NCI-H128 (cell line): ENCODE results near the gene HOMER2.

Experiments
- DNase-seq: peaks from one replicate; lab custom pipeline; 2025; ENCODE audit not compliant: unreplicated experiment; lab: John Stamatoyannopoulos, UW

Gene HOMER2

DNA sequence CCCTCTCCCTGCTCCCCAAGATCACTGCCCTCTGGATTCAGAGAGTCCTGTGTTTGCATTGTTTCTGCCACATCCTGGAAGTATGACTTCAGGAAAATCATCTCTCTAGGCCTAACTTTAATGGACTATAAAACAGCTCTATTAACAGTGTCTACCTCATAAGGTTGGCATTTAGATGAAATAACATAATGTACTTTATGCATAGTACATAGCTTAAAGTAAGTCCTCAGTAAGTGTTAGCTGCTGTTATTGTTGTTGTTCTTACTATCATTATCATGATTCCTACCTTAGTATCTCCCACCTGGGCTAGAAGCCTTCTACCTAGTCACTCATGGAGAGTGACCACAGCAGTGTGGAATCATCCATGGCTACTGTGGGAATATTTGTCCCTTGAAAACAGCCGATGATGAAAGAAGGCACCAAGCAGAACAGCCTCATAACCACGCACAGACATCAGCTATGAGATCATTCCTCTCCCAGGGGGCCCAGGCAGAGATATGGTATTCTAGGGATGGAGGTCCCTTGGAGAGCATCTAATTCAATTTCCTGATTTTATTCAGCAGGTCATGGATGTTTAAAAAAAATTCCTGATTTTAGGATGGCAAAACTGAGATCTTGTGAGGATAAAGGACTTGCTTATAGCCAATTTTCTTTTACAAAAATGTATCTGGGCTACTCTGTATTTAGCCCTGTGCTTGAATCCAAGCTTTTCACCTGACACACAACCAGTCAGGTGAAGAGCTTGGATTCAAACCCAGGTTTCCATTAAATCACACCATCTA lies 148.5 kb downstream of the HOMER2 start:
- no peak for DNase-seq

DNA sequence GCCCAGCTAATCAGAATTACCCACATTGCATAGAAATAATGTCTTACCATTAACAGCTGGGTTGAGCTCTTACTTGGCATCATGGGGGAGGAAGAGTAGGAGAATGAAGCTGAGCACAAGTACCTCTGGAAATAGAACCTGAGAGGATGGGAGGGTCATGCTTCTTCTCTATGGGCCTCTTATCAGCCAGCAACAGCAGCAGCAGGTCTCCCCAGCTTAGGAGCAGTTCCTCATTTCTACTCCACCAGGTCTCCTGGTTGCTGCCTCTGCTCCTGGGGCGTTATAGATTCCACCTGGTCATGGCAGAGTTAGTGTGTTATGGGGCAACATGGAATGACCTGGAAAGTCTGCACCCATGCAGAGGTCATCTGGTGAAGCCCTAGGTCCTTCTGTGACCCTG lies 150.0 kb downstream of the HOMER2 start:
- no peak for DNase-seq

GRCh38 chr15:82799183-82799841 lies 153.2 kb downstream of the HOMER2 start:
- no peak for DNase-seq
